GM19099 (cell line): ENCODE results near the gene FKBP2.

ENCODE experiments used
- POLR2A ChIP-seq: IDR thresholded peaks from 3 replicates; pipeline ENCODE4 v1.6.1; 2011; ENCODE audit warnings: low read depth; ENCODE audit not compliant: insufficient read length; ENCODE audit errors: extremely low read depth

Gene FKBP2

GRCh38 chr11:64226507-64227051 is 14.3 kb upstream of the FKBP2 start:
- TF ChIP-seq POLR2A = peak; percentile 35

GRCh38 chr11:64227405-64227956 is 13.4 kb upstream of the FKBP2 start:
- TF ChIP-seq POLR2A = no peak

GRCh38 chr11:64229090-64229743 is 11.7 kb upstream of the FKBP2 start:
- no peak for TF ChIP-seq POLR2A

GRCh38 chr11:64229744-64230170 is 11.1 kb upstream of the FKBP2 start:
- TF ChIP-seq POLR2A = no peak

GRCh38 chr11:64230171-64230984 is 10.5 kb upstream of the FKBP2 start, which contains the start of gene DNAJC4:
Gene DNAJC4 (plus strand): TSS chr11:64230548. CDS start chr11:64230855, 307 bp downstream.
- peak; percentile 67 for TF ChIP-seq POLR2A

- TF ChIP-seq POLR2A = no peak
These were observed 9.9 kb upstream of the FKBP2 start for GRCh38 chr11:64230985-64231365.

- TF ChIP-seq POLR2A = no peak
These were observed 9.3 kb upstream of the FKBP2 start for GRCh38 chr11:64231546-64231945.

- no peak for TF ChIP-seq POLR2A
These were observed 8.5 kb upstream of the FKBP2 start for GRCh38 chr11:64232182-64232966.

- TF ChIP-seq POLR2A = no peak
These were observed 8.0 kb upstream of the FKBP2 start for GRCh38 chr11:64232967-64233315.

- TF ChIP-seq POLR2A = no peak
These were observed 6.8 kb upstream of the FKBP2 start, which contains the start of gene VEGFB for GRCh38 chr11:64233913-64234586. Gene VEGFB (plus strand): TSS chr11:64234584. CDS start chr11:64234834, 250 bp downstream.

GRCh38 chr11:64234647-64235379 is 6.1 kb upstream of the FKBP2 start:
- peak; percentile 40 for TF ChIP-seq POLR2A

GRCh38 chr11:64235437-64236161 is 5.3 kb upstream of the FKBP2 start:
- no peak for TF ChIP-seq POLR2A

GRCh38 chr11:64237484-64237951 is 3.4 kb upstream of the FKBP2 start:
- TF ChIP-seq POLR2A = no peak
